OCI-M2 (cell line): ENCODE results near the gene PTPRM.

Experiments
- DNase-seq: peaks from one replicate; lab custom pipeline; 2025; ENCODE audit not compliant: unreplicated experiment; lab: John Stamatoyannopoulos, UW

Gene PTPRM

DNA sequence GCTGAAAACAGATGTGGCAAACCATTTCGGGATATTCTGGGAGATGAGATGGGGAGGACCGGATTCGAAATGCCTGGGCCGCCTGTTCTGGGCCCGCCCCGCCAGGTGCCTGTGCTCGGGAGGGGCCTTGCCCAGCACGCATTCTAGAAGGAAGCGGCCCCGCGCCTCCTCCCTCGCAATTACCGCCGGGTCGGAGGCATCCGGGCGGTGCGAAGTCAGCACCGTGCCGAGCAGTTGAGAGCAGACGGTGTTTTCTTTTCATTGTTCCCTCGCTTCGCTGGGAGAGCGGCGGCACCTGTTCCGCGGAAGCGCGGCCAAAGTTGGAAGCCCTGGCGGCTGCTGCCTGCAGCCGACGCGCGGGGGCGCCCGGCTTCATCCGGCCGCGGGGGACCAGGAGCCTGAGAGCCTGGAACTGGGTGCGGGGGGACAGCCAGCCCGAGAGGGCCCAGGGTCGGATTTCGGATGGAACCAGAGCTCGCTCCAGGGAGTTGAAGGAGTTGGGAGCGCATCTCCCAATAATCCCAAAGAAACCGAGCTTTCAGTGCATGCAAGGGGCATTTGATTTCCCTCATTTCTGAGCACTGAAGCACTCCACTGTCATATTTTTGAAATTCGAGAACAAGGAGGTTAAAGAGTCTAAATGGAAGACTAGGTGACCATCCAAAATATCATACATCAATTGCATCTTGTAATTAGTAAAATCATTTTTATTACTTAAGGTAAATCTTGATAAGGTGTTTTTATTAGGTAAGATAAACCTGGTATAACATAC is 800.3 kb downstream of the PTPRM start:
- DNase-seq, result no peak

DNA sequence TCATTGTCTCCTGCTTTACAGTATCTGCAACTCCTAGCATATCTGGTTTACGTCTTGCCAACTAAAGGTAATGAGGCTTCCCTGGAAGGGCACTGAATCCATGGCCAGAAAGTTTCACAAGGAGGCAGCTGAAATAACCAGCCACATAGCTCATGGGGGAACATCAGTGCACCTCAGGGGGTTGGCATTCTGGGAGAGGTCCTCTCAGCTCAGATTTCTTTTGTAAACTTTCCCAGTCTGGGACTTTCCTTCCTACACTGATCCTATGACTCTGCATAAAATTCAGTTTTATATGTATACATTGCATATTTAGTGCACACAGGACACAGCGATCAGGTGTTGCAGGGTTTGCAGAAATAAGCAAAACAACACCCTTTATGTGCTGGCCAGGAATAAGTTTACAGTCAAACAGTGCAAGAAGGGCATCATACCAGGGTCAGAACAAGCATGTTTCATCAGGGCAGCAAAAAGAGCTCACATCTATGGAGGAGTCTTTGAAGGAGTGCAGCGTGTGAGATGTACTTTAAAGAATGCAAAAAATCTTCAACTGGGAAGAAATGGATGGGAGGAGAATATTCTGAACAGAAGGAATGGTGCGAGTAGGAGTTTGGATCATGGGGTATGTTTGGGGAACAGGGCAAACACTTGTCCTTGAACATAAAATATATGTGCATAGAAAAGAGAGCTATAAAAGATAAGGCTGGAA is 801.5 kb downstream of the PTPRM start:
- DNase-seq, result no peak

DNA sequence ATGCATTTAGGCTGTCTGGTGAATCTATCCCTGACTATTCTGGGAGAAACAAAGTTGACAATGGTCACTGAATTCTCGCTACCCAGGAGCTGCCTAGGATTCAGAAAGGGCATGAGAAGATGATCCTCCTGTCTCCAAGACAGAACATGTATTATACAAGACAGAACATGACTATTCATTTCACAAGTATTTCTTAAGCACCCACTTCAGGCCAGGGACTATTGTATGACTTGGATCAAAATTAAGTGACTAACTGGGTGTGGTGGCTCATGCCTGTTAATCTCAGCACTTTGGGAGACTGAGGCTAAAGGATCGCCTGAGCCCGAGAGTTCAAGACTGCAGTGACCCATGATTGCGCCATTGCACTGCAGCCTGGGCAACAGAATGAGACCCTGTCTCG is 806.4 kb downstream of the PTPRM start:
- no peak for DNase-seq

DNA sequence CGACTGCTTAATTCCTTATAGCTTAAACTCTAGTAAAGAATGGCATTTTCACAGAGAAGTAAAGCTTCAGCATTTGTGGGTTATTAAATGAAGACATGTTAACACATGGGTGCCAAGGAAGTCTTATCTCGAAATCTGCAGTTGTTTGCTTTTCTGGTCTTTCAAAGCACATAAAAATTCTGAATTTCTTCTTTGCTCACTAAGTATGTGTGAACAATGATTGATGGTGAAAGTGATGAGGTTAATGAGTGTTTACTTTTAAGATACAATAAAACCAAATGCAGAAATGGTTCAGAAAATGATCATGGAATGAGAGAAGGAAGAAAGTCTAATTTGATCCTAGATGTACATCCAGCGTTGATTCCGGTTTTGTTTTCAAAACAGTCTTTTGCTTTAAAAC is 807.6 kb downstream of the PTPRM start:
- DNase-seq, result no peak

DNA sequence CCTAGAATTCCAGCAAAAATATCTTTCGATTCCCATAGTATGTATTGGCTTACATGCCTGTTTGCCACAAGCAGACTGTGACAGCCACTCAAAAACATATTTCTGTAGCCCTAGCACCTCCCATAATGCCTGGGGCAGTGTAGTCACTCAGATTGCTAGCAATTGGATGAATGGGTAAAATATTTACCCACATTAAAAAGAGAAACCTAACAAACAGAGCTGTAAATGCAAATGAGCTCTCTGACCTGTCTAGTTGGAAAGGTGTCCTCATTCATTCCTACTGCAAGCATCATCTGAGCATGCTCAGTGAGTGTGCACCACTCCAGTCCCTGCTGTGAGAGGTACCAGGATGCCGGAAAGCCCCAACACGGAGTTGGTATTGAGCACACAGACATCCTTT is 808.1 kb downstream of the PTPRM start:
- DNase-seq, result no peak

DNA sequence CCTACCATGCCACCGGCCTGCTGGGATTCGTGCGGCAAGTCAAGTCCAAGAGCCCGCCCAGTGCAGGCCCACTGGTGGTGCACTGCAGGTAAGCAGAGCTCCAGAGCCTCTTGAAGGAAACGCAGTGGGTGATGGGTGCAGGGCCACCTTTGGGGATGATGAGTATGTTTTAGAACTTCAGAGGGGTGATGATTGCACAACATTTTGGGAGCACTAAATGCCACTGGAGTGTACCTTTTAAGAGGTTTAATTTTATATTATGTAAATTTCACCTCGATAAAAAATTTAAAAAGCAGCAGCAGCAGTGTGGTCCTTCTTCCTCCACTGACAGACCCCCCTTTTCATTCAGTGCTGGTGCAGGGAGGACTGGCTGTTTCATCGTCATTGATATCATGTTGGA is 809.0 kb downstream of the PTPRM start:
- no peak for DNase-seq

DNA sequence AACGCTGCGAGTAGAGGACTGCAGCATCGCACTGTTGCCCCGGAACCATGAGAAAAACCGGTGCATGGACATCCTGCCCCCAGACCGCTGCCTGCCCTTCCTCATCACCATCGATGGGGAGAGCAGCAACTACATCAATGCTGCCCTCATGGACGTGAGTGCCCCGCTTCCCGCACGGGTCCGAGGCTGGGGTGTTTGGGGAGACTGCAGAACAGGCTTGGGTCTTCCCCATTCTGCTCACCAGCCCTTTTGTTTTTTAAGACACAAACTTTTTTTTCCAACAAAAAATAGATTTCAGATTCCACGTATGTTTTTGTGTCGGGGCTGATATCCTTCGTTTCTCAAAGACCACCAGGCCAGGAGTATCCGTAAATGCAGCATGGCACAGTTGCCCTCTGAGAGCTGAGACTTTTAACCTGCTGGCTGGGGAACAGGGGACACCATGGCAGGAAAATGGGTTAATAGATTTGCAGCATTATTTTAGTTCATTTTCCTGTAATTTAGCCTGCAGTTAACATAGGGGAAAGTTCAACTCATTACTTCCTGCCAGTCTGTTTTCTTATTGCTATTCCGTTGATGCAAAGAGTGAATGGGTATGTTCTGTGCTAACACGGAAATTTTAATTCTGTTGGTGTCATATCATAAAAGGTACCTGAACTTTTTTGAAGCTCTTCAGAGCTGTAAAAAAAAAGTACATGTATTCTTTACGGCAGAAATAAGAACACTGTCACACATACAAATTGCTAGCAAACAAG is 812.2 kb downstream of the PTPRM start:
- DNase-seq, result no peak

DNA sequence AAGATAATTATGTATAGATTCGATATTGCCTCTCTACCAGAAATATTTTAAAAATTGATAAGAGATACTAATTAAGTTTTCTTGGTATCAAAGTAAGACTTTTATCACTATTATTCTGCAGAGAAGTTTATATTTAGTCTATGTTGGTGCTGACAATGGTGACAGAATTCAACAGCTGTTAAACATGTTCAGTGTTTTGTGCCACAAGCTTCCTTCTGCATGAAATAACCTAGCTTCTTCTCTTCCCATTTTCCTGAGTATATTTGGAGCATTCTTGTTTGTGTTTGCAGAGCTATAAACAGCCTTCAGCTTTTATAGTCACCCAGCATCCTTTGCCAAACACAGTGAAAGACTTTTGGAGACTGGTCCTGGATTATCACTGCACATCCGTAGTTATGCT is 812.9 kb downstream of the PTPRM start:
- DNase-seq, result no peak

DNA sequence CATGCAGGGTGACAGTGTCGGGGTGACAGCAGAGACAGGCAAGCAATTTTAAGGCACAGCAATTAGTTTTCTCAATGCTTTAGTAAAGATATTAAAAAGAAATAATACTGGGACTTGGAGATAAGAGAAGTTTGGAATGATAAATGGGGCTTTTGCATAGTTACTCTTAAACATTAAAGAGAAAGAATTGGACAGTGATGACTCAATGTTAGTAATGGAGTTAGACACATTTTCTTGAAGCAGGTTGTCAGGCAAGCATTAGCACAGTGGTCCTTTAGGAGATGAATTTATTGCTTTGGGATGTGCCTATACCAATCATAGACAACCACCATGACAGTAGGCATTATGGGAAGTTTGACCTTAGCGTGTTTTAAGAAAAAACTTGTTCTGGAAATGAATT is 813.8 kb downstream of the PTPRM start:
- DNase-seq, result no peak

DNA sequence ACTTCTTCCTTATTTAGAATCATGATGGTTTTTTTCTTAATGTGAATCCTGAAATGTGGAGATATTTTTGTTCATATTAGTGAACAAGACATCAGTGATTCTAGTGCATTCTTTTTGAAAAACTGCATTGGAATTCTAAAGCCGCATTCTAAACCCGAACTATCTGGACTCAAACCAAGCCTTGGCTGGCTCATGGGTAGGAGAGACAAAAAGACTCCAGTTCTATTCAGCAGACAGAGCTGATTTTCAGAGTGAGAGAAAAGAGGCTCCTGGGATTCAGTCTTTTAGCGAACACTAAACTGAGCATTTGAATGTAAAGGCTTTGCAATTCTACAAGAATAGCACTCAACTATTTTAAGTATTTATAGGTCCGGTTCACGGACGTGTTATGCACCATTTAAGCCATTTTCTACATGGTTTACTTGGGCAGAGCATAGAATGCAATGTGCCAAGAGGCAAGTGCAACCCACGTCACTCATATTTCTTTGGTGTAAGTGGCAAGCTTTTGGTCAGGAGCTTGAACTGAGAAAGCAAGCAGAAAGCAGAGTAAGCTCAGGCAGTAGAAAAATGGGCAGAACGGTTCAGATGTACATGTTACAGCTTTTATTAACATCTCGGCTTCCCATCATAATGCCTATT is 814.8 kb downstream of the PTPRM start:
- DNase-seq, result no peak

DNA sequence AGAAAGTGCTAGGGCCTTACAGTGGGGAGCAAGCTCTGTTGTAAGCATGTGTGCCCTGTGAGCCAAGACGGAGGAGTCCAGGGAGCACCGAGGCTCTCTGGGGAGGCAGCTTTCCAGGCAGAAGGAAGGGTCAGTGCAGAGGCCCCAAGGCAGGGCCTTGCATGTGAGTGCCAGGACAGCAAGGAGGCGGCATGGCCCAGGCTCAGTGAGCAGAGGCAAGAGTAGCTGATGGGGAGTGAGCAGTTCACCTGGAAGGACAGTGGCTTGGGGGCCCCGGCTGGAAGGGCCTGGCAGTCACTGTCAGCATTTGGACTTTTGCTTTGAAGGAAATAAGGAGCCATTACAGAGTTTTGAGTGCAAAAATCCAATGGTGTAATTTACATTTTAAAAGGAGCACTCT is 818.3 kb downstream of the PTPRM start:
- DNase-seq, result no peak

DNA sequence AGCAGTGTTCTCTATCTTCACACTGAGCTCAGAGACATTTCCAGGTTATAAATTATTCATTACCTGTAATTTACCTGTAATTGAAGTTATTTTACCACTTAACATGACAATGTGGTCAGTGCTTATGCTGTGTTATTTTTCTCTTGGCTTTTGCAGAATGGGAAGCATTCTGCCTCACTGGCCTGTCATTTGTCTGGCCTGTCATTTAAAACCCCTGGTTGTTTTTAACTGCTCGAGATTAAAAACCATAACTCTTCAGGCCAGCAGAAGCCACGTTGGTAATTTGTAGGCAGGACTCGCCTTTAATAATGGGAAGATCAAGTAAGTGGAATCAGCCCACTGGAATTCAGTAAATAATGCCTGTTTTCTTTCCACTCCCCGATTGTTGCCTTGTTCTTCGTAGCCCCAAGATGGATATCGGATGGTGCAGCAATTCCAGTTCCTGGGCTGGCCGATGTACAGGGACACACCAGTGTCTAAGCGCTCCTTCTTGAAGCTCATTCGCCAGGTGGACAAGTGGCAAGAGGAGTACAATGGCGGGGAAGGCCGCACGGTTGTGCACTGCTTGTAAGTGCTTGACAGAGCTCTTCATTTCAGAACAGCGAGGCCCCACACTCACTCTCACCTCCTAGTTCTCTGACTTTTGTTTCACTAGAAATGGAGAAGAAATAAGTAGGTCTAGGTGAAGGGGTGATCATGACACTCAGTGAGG is 819.7 kb downstream of the PTPRM start:
- DNase-seq, result no peak

DNA sequence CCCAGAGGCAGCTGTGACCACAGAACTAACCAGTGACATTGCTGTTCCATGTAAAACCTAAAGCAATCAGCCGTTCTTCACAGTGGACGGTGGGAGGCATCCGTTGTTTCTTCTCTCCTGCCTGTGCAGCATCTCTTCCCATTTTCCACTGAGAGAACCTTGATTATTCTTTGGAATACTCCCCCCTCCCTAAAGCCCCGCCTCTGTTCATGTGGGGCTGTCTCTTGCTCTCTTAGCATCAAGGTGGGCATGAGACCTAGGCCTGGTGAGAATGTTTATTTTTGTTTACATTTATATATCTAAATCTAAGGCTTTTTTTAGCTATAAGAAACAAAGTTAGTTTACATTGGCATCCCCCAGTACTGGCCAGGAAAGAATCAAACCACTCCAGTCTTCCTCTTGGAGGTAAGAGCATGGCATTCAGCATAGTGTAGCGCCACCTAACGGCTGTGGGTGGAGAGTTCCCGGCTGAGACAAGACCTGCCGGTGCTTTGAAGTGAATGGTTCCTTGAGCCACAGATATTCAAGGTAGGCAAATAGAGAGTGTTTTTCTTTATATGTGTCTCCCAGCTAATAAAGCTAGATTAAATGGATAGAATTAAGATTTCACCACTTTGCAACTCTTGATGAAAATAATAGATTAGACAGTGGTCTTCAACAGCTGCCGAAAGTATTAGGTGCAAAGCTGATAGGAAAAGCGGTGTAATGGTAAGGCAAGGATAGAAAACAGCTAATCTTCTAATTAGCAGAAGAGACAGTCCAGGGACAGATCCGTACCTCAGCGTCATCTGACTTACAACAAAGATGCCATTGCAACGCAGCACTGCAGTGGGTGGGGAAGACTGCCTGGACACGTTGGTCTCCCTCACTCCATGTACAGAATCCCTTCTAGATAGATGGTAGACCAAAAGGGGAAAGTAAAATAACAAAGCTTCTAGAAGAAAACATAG is 822.5 kb downstream of the PTPRM start:
- no peak for DNase-seq

DNA sequence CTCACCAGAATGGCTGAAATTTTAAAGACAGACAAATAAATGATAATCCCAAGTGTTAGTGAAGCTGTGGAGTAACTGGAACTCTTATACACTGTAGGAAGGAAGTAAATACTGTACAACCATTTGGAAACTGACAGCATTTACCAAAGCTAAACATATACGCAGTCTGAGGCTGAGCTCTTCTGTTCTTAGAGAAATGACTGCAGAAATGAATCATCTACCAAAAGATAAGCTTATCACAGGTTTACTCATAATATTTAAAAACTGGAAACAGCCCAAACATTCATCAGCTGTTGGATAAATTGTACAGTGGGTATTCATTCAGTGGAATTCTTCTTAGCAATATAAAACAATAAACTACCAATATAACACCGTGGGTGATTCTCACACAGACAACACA is 824.0 kb downstream of the PTPRM start:
- DNase-seq, result no peak

DNA sequence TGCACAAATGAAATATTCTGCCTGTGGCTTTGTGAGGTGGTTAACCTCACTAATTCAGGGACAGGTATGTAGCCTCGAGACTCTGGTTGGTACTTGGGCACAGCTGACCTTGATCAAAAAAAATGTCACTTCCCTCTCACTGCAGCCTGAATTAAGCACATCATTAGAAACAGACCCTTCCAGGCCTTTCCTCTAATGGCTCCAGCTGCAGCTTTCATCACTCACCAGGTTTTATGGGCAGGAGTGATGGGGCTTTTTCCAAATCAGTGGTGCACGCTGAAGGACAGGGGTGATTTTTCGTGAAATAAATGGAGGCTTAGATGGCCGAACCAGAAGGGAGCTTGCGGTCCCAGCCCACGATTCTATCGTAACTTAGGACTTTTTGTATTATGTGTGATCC is 829.1 kb downstream of the PTPRM start:
- no peak for DNase-seq

DNA sequence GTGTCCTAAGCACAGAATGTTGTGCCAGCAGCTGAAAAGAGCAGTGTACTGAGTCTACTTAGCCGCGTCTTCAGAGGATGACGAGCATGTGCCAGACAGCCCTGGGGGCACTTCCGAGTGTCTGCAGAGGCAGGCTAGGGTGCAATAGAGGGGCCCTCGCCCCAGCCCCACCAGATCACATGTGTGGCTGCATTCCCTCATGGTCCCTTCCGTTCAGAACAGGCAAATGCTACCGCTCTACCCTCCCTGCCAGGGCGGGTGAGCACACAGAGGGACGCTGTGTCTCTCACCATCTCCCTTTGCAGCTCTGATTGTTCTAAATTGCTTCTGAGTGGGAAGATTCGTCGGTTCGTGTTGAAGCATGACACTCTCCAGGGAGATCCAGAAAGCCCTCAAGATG is 829.9 kb downstream of the PTPRM start:
- DNase-seq, result no peak

DNA sequence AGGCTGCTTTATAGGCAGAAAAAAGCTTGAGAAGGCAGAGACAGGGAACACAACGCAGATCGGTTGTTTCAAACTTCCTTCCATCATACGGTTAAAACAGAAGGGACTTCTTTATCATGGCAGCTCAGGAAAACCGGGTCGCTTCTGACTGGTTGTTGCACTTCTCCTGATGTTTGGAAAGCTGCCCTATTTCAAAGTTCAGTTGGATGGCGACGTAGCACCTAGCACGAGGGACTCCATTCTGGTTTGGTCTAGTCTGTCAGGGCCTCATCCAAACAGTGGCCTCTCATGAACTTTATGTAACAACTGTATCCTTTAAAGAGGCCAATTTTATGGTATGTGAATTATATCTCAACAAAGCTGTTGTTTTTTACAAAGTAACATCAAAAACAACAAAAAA is 832.0 kb downstream of the PTPRM start:
- no peak for DNase-seq

DNA sequence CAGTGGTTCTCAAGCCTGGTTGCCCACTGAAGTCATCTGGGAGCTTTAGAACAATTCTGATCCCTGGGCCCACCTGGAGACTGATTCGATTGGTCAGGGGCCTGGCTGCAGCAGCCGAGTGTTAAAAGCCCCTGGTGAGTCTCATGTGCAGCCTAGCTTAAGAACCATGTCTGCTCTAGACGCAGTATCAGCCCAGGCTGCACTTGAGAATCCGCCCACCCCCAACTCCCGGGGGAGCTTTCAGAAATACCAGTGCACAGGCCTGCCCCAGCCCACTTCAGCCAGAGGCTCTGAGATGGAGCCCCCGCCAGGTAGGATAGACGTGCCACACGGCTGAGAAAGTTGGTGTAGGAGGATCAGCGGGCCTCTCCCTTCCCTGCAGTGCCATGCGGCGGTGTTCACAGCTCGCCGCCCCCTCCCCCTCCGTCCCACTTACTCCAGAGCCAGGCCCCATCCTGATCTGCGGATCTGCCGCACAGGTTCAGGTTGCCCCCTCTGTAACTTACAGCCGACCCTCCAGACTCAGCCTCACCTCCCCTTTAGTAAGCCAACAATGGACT is 833.2 kb downstream of the PTPRM start:
- no peak for DNase-seq

DNA sequence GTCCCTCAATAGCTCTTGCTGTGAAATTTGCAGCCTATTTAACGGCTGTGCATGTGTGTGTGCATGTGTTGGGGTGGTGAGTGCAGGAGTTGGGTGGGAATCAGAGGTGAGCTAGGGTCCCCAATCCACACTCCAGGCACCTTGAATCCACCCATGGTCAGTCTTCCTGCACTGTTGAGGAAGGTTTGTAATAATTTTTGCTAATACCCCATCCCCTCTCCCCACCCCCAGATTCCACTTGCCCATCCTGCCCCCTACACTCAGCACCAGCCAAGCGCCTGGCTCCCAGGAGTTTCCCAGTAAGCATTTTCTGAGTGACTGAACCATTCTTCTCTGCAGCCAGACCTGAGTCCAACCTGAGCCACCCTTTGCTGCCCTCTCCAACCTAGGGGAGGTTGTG is 833.7 kb downstream of the PTPRM start:
- no peak for DNase-seq

DNA sequence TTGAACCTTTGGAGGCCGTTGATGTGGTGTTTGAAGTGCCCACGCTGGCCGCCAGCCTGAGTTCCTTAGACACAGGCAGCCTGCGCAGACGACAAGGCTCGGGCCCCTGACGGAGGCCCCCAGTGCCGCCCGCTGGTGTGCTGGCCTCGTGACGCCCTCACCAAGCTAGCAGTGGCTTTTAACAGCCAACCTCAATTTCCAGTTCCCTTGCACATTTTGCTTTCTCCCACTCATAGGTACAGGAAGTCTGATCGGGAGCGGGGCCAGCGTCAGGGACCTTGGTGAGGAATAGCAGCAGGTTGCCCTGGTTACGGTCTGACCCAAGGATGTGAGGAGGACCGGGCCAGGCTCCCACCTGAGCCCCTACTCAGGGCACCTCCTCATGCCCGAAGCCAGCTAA is 834.5 kb downstream of the PTPRM start:
- DNase-seq, result no peak
